HG03108 (cell line): Measurements from ENCODE around the gene FAHD2A.
"Not testable (repeated sequence)": the region's sequence is repeated elsewhere in the genome, so short reads cannot be mapped to it uniquely, and the experiment has no call there.

Experiments
- ATAC-seq: cut with Tn5 transposase; IDR thresholded peaks from one replicate; pipeline ENCODE4 v1.9.1; 2021; ENCODE audit warnings: moderate library complexity; ENCODE audit not compliant: unreplicated experiment

The FAHD2A gene, protein sequence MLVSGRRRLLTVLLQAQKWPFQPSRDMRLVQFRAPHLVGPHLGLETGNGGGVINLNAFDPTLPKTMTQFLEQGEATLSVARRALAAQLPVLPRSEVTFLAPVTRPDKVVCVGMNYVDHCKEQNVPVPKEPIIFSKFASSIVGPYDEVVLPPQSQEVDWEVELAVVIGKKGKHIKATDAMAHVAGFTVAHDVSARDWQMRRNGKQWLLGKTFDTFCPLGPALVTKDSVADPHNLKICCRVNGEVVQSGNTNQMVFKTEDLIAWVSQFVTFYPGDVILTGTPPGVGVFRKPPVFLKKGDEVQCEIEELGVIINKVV

DNA sequence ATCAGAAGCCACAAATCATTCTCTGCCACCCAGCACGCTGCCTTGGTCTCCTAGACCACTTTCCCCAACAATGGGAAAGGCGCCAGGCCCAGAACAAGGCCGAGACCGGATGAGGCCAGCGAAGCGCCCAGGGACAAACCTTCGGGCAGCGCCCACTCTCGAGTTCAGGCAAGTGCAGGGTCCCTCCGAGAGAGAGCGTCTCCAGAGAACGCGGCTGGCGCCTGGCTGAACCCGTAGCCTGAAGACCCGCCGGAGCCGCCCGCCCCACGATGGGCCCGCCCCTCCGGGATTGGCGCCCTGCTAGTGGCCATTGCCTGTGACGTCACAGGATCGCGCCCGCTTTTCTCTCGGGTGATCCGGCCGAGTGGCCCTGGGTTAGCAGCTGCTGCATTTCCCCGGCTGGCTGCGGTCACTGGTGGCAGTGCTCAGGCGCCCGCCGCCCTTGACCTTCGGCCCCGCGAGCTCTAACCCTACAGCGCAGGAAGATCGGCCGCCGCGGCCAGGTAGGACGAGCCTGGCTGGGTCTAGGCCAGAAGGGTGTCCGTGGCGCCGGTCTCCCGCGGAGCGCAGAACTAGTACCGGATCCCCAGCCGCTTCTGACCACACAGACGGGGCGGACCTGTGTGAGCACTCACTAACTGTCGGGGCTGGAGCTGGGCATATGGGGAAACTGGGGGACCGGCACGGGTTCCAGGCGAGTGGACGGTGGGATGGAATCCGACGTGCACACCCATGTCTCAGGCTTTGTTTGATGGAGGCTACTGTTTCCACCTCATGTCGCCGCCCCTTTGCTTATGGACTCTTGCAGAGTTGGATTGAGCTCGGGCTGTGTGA is at the start of gene FAHD2A:
TSS of gene FAHD2A (plus strand) at position 339 of the 834 bp plus-strand sequence. CDS start 2,851 bp downstream, outside the sequence.
- ATAC-seq = peak; percentile 89

DNA sequence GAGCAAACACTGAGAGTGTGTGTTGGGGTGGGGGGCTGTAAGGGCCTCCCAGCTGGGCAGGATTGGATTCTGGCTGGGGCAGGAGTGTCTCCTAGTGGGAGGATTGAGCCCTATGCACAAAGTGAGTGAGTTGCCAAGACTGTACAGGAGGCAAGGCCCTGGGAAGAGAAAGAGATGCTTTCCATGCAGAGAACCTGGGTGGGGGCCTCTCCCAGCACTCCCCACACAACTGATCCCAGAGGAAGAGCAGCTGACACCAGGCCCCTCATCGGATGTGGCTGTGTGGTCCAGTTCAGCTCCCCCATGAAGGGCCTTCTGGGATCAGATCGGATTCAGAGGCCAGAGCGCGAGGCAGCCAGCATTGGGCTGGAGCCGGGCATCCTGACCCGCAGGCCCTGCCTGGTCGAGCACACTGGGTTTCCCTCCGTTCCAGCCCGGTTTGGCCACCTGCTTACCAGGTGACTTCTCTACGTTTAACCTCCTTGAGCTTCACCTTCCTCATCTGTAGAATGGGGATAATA is 49.4 kb upstream of the FAHD2A start:
- no peak for ATAC-seq

DNA sequence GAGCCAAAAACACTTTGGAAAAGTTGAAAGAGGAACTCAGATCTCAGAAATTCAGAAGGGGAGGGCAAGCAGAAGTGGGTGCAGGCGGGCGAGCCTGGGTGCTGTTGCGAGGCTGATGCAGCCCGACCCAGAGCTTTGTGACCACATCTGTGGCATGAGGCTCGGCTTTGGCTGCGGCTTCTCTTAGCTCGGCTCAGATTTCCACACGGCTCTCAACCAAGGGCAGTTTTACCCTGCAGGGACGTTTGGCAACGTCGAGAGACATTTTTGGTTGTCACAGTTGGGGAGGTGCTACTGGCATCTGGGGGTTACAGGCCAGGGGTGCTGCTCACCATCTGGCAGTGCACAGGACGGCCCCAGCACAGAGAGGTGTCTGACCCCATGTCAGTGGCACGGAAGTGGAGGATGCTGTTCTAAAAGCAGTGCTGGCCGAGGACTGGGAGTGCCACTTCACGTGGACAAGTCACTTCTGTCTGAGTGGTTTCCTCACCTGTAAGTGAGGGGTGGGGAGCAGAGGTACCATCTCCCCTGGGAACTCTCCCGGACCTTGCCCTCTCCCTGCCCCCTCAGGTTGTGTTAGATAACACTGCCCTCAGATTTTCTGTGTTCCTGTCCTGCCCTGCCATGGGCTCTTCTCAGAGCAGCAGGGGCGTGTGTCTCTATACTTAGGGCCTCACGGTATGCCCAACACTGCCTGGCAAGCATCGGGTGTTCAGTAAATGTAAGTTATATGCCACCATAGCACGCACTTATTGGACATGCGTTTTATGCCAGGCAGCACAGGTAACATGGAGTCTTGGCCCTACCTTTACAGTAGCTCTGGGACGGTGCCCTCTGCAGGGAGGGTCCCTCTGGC is 48.7 kb upstream of the FAHD2A start:
- no peak for ATAC-seq

GRCh38 chr2:95354469-95354901 is 48.0 kb upstream of the FAHD2A start:
- ATAC-seq = no peak

DNA sequence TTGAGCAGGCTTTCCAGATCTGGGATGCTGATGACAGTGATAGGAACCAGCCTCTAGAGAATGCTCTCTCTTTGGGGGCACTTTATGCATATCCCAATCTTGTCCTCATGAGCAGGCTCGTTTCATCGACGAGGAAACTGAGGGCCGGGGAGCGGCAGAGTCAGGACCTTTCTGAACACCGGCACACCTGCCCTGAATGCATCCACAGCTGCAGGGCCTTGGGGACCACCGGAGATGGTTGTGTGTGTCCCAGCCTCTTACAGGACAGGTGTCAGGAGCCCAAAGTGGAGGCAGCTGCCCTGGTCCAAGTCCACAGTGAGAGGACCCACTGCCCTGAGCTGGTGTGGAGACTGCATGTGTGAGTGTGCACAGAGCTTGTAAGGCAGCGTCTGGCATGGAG is 47.6 kb upstream of the FAHD2A start:
- ATAC-seq = no peak

DNA sequence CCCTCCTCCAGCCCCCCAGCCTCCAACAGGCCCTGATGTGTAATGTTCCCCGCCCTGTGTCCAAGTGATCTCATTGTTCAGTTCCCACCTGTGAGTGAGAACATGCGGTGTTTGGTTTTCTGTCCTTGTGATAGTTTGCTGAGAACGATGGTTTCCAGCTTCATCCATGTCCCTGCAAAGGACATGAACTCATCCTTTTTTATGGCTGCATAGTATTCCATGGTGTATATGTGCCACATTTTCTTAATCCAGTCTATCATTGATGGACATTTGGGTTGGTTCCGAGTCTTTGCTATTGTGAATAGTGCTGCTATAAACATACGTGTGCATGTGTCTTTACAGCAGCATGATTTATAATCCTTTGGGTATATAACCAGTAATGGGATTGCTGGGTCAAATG is 47.0 kb upstream of the FAHD2A start:
- ATAC-seq = not testable (repeated sequence)

GRCh38 chr2:95356821-95357700 is 45.4 kb upstream of the FAHD2A start:
- no peak for ATAC-seq

DNA sequence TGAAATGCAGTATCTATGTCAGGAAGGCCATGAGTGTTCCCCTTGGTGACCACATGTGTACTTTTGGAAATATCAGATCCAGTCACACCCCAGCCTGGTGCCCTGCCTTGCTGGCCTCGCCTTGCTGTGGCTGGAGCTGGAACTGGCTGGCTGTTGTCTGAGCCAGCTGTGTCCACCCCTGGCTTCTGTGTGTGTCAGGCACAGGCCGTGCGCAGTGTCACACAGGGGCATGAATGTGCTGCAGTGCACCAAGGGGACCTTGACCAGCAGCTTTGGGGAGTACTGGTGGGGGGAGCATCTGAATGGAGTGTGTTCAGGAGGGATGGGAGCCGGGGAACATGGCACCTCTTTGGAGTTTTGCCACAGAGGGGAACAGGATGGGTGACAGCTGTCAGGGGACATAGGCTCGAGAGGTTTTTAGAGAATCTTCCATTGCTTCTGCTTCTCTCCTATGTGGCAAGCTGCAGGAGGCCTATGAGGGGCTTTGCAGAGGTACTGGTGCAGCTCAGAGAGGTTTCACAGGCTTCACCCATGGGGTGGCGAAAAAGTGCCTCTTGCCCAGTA is 44.7 kb upstream of the FAHD2A start:
- ATAC-seq = no peak

DNA sequence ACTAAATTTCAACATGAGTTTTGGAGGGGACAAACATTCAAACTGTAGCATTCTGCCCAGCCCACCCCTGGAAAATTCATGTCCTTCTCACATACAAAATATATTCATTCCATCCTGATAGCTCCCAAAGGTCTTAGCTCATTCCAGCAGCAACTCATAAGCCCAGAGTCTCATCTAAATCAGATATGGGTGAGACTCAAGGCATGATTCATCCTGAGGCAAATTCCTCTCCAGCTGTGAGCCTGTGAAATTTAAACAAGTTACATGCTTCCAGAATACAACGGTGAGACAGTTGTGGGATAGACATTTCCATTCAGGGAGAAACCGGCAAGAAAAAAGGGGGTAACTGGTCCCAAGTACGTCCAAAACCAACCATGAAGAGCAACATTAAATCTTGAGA is 43.5 kb upstream of the FAHD2A start:
- ATAC-seq = no peak

DNA sequence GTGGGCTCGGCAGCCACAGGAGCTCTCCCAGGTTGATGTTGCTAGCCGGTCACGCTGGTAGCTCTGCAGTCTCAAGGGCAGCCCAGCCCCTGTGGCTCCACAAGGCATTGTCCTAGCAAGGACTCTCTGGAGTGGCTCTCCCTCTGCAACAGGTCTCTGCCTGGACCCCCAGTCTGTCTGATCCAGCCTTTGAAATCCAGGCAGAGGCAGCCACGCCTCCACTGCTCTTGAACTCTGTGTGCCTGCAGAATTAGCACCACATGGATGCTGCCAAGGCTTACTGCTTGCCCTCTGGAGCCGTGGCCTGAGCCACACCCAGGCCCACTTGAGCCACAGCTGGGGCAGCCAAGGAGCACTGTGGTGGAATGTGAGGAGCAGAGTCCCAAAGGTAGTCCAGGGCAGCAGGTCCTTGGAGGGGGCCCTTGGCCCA is 43.0 kb upstream of the FAHD2A start:
- no peak for ATAC-seq

DNA sequence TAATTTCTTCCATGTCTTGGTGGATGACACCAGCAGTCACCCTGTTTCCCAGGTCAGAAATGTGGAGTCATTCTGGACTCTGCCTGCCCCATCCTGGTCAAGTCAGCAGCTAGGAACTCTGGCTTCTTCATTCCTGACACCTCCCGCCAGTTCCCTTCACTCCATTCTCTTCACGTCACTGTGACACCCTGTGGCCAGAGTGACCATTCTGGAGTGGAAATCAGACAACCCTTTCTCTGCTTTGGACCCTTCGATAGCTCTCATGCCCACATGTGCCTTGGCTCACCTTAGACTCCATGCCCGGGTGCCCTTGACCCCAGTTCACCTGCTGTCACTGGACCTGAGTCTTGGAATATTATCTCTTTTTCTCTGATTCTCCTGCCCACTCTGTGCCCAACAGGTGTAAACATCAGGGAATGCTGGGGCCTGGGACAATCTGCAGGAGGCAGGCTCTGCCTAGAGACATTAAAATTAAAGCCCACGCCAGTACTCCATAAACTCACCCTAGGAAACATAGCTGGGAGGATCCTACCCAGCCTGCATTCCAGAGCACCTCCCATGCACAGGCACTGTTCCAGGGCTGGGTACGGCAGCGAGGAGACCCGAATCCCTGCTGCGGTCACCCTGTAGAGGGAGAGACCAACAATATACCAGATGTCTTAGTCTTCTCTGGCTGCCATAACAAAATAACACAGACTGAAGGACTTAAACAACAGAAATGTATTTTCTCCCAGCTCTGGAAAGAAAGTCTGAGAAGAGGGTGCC is 41.1 kb upstream of the FAHD2A start:
- no peak for ATAC-seq

DNA sequence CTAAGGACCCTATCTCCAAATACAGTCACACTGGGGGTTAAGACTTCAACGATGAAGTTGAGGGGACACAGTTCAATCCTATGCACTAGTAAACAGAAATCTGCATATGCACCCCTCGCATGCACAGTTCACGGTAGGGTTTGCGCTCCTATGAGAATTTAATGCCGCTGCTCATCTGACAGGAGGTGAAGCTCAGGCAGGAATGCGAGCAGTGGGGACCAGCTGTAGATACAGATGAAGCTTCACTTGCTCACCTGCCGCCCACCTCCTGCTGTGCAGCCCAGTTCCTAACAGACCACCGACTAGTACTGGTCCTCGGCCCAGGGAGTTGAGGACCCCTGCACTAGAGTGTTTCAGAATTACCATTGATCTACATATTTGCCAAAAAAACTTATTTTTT is 40.0 kb upstream of the FAHD2A start:
- no peak for ATAC-seq

DNA sequence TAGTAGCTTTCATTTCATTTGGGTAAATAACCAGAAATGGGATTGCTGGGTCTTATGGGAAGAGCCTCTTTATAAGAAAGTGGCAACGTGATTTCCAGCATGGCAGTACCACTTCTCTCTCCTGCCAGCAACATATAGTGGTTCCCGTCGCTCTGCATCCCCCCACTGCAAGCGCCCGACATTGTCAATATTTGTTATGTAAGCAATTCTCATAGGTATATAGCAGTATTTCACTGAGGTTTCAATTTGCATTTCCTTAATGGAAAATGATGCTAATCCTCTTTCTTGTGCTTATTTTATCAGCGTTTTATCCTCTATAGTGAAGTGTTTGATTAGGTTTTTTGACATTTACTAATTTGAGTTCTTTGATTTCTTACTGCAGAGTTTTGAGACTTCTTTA is 36.0 kb upstream of the FAHD2A start:
- ATAC-seq = no peak

GRCh38 chr2:95372216-95372829 is 30.2 kb upstream of the FAHD2A start:
- ATAC-seq = no peak

DNA sequence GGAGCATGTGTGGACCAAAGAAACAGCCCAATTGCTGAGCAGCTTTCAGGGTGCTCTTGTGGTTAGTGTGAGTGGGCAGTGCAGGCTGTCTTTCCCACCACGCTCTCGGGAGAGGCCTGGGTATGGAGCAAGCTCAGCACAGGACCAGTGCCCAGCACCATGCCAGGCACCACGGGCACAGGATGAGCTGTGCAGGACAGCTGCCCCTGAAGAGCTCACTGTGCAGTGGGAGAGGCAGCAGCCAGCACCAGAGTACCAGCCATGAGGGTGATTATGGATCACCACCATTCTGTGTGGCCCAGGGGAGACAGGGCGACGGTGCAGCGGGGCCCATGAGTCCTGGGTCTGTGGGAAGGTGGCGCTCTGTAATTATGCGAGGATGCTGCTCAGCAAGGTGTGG is 29.7 kb upstream of the FAHD2A start:
- no peak for ATAC-seq

GRCh38 chr2:95374029-95374428 is 28.5 kb upstream of the FAHD2A start:
- no peak for ATAC-seq

- no peak for ATAC-seq
Observed at GRCh38 chr2:95374451-95374920, 28.0 kb upstream of the FAHD2A start.

DNA sequence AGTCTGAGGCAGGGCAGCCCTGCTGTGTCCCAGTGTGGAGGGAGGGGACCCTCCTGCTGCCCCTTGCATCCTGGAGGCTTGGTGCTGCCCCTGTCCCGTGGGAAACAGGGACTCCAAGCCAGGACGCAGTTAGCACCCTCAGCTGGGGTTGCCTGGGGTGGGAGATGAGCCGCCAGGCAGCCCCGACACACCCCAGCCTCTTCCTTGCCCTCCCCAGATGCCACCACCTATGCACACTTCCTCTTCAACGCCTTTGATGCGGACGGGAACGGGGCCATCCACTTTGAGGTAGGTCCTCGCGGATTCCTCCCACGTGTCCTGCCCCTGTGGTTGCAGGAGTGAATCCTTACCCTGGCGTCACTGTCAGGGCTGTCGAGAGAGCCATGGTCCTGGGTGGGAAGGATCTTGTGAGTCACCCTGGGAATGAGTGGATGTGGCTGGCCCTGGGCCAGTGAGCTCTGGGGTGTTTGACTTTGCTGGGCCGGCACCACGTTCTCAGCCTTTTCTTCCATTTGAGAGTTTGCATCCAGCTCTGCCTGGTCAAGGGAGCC is 27.5 kb upstream of the FAHD2A start:
- no peak for ATAC-seq
